CD4-positive, alpha-beta T cell treated with Interleukin-6 at 100 ng/mL for 8 hours (primary cell): ENCODE results near the gene PRODH2.
A peak's percentile ranks its signal among the peaks of the same experiment; 100 is the strongest.

Experiments
- DNase-seq: peaks from one replicate; pipeline ENCODE4 v3.0.0-alpha.2; 2020; ENCODE audit warnings: mixed read lengths, low spot score

Gene PRODH2

GRCh38 chr19:35757749-35758608 is 54.7 kb downstream of the PRODH2 start, which contains the start of gene PROSER3:
PROSER3 (plus strand) TSS chr19:35758176; CDS start chr19:35758216, 40 bp downstream.
- peak; percentile 99 for DNase-seq

DNA sequence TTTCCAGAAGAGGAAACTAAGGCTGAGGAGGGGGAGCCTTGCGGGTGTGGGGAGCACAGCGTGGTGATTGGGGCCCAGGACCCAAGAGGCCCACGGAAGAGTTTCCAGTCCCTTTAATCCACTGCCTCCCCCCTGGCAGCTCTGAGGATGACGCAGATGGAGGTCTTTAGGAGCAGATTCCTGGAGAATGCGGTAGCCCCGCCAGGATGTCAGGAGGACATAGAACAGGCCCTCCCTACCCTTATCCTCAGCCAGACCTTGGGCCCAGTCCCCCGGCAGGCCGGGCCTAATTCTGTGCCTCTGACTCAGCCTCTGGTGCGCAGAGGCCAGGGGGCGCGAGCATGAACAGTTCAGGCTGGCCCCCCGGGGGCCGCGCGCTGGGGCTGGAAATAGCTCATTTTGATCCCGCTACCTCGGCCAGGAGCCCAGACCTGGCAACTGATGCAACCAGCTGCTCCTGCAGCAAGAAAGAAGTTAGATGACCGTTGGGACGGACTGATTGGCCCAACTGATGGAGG is 55.4 kb downstream of the PRODH2 start:
- DNase-seq, result no peak

- no peak for DNase-seq
Observed at GRCh38 chr19:35756377-35757230, 56.0 kb downstream of the PRODH2 start, which contains the start of gene HSPB6. HSPB6 (minus strand) TSS chr19:35757029; CDS start chr19:35757008, 21 bp downstream.

DNA sequence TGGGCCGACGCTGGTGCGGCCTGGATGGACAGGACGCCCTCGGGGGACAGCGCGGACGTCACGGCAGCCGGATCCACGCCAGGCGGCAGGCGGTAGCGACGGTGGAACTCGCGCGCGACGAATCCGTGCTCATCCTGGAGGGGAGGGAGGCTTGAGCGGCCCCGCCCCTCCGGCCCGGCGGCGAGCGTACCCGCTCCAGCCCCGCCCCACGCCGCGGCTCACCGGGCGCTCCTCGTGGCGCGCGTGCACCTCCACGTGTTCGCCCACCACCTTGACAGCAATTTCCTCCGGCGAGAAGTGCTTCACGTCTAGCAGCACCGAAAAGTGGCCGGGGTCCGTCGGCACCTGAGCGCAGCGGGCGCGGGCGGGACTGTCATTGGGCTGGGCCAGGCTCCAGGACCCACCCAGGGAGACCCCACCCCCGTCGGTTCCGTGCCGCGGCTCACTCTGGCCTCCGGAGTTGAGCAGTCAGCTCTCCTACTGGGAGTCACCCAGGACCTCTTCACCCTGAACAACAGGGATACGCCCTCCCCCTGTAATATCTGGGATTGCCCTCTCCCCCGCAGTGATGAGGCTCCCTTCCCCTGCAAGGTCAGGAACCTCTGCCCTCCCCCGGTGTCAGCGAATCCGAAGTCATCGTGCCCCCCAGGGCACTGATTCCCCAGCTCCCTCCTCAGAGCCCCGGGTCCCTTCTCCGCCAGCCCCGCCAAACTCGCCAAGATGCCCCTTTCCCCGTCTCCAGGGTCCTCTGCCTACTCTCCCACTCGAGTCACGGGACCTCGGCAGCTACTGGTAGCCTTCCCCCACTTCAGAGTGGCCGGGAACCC is 56.9 kb downstream of the PRODH2 start:
- DNase-seq, result peak; percentile 53

- no peak for DNase-seq
Observed at GRCh38 chr19:35755131-35755549, 57.5 kb downstream of the PRODH2 start.

GRCh38 chr19:35754370-35755130 is 58.1 kb downstream of the PRODH2 start:
- DNase-seq, result no peak

- DNase-seq, result no peak
Observed at GRCh38 chr19:35753634-35754369, 58.8 kb downstream of the PRODH2 start.

GRCh38 chr19:35752746-35753350 is 59.8 kb downstream of the PRODH2 start:
- DNase-seq, result no peak

DNA sequence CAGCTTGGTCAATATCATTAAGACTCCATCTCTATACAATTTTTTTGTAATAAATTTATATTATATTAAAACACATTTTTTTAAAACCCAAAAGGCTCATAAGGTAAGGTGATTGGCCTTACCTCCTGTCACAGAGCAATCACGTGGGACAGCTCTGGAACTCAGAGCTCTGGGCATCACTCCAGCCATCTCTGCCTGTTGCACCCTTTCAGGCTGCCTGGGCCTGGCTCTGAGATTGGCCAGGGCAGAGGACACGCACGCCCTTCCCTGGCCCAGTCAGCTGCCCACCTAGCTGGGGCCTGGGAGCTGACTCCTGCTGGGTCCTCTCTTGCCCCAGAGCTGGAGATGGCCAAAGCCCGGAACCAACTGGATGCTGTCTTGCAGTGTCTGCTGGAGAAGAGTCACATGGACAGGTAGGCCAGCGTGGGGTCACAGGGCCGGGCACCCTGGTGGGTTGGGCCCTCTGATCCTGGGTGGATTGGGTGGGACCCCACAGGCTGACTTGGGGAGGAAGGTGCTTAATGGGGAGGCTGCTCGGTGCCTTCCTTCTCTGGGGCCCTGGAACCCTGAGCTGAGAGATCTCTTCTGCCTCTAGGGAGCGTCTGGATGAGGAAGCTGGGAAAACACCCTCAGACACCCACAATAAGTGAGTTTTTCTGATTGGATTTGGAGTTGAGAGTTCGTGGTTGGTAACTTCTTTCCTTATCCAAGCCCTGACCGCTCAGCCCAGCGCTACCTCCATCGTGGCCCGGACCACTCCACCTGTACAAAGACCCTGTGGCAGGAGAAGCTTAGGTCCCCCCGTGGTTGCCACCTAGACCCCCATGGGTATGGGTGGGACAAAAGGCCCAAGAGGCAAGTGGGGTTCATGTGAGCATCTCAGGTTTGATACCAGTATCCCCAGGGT is 60.6 kb downstream of the PRODH2 start:
- DNase-seq, result no peak

DNA sequence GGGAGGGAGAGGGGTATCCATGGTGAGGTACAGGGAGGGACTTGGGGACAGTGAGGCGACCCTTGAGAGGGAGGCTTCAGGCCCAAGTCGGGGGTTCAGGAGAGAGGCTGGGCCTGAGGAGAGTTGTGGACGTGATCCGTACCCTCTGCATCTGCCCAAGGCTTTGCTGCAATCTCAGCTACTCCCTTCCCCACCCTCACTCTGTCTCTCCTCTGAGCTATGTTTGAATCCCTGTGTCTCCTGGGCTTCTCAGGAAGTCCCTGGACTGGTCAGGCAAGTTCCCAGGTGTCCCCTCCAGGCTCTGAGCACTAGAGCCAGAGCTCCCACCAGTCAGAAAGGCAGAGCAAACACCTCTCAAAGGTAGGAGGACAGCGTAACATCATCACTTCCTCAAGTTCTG is 62.5 kb downstream of the PRODH2 start:
- DNase-seq, result no peak
